GM19238 (cell line): ENCODE data around the gene SLC9A9.
"Not testable (repeated sequence)": the region's sequence is repeated elsewhere in the genome, so short reads cannot be mapped to it uniquely, and the experiment has no call there.

Source experiments
- DNase-seq: peaks from one replicate; pipeline ENCODE4 v3.0.0; 2011; ENCODE audit warnings: low spot score; ENCODE audit not compliant: insufficient read length

The SLC9A9 gene

GRCh38 chr3:143810166-143810952, 37.9 kb downstream of the SLC9A9 start:
- DNase-seq, result no peak

- no peak for DNase-seq
These were observed 39.1 kb downstream of the SLC9A9 start for GRCh38 chr3:143809121-143809621.

- DNase-seq, result no peak
These were observed 40.2 kb downstream of the SLC9A9 start for GRCh38 chr3:143808030-143808429.

- DNase-seq, result no peak
These were observed 42.2 kb downstream of the SLC9A9 start for GRCh38 chr3:143806038-143806437.

GRCh38 chr3:143805476-143805875, 42.8 kb downstream of the SLC9A9 start:
- not testable (repeated sequence) for DNase-seq

- DNase-seq, result not testable (repeated sequence)
These were observed 47.2 kb downstream of the SLC9A9 start for GRCh38 chr3:143801046-143801445.

GRCh38 chr3:143798151-143798550, 50.1 kb downstream of the SLC9A9 start:
- DNase-seq, result not testable (repeated sequence)

GRCh38 chr3:143795874-143796273, 52.4 kb downstream of the SLC9A9 start:
- DNase-seq, result no peak

- DNase-seq, result no peak
These were observed 53.3 kb downstream of the SLC9A9 start for GRCh38 chr3:143794793-143795462.

- DNase-seq, result no peak
These were observed 54.3 kb downstream of the SLC9A9 start for GRCh38 chr3:143793971-143794370.

- DNase-seq, result no peak
These were observed 56.9 kb downstream of the SLC9A9 start for GRCh38 chr3:143791386-143791785.

- DNase-seq, result no peak
These were observed 61.8 kb downstream of the SLC9A9 start for GRCh38 chr3:143786219-143787191.

- no peak for DNase-seq
These were observed 63.8 kb downstream of the SLC9A9 start for GRCh38 chr3:143784446-143784845.

- DNase-seq, result no peak
These were observed 64.4 kb downstream of the SLC9A9 start for GRCh38 chr3:143783851-143784370.

GRCh38 chr3:143775459-143775858, 72.8 kb downstream of the SLC9A9 start:
- peak; percentile 39 for DNase-seq

- no peak for DNase-seq
These were observed 76.3 kb downstream of the SLC9A9 start for GRCh38 chr3:143771939-143772338.

GRCh38 chr3:143771258-143771657, 77.0 kb downstream of the SLC9A9 start:
- DNase-seq, result no peak

- no peak for DNase-seq
These were observed 77.9 kb downstream of the SLC9A9 start for GRCh38 chr3:143770391-143770790.

- no peak for DNase-seq
These were observed 78.7 kb downstream of the SLC9A9 start for GRCh38 chr3:143769616-143770015.

- DNase-seq, result no peak
These were observed 83.4 kb downstream of the SLC9A9 start for GRCh38 chr3:143764840-143765239.

GRCh38 chr3:143763564-143764162, 84.6 kb downstream of the SLC9A9 start:
- no peak for DNase-seq
